Activated B cell treated with CpG ODN at 0.5 μM for 24 hours (primary cell): Measurements from ENCODE around the gene REV3L. TPM values are rescaled to one million over a fixed set of nuclear protein-coding genes. Genes with fewer than 3 reads are reported as not detected.

Source experiments
- ATAC-seq: fragments of 200-7000 bp; cut with Tn5 transposase; one replicate; pipeline ENCODE4 v1.10.0; 2021; ENCODE audit warnings: low read depth, mild to moderate bottlenecking, moderate library complexity
- CTCF ChIA-PET: fragments of 350-600 bp; sonication (Branson Sonifier 250); formaldehyde crosslinking; loops from one replicate; lab custom pipeline; 2021; ENCODE audit warnings: antibody characterized with exemption; lab: Charles Lee
- POLR2A ChIA-PET: fragments of 350-600 bp; sonication (Branson Sonifier 250); formaldehyde crosslinking; loops from one replicate; lab custom pipeline; 2021; ENCODE audit warnings: antibody characterized with exemption; lab: Charles Lee
- DNase-seq: peaks from one replicate; pipeline ENCODE4 v3.0.0; 2022
- H3K27ac Mint-ChIP-seq: one replicate; pipeline ENCODE4 v1.8.0; 2020; ENCODE audit warnings: mixed read lengths
- H3K27me3 Mint-ChIP-seq: one replicate; pipeline ENCODE4 v1.8.0; 2021; ENCODE audit warnings: mixed read lengths
- H3K36me3 Mint-ChIP-seq: one replicate; pipeline ENCODE4 v1.8.0; 2021; ENCODE audit warnings: low read depth, mixed read lengths
- H3K4me1 Mint-ChIP-seq: one replicate; pipeline ENCODE4 v1.8.0; 2021; ENCODE audit warnings: mixed read lengths
- H3K4me3 Mint-ChIP-seq: one replicate; pipeline ENCODE4 v1.8.0; 2020; ENCODE audit warnings: mild to moderate bottlenecking, mixed read lengths
- H3K9me3 Mint-ChIP-seq: one replicate; pipeline ENCODE4 v1.8.0; 2020; ENCODE audit warnings: mixed read lengths
- CTCF ChIP-seq: fragments of 200-600 bp; IDR thresholded peaks from one replicate; pipeline ENCODE4 v1.8.0; 2022; ENCODE audit warnings: antibody characterized with exemption, mild to moderate bottlenecking
- intact Hi-C: fragments of 100-400 bp; cut with micrococcal nuclease; formaldehyde crosslinking; loops from one replicate; pipeline ENCODE4 v1.15.1; 2024
- total RNA-seq: library from RNA; stranded (reverse); gene quantifications from 2 replicates; pipeline ENCODE4 v1.2.3, GENCODE V29; 2022

Gene REV3L
- total RNA-seq, 1 donor from 2014 or later: 20.0 TPM

DNA sequence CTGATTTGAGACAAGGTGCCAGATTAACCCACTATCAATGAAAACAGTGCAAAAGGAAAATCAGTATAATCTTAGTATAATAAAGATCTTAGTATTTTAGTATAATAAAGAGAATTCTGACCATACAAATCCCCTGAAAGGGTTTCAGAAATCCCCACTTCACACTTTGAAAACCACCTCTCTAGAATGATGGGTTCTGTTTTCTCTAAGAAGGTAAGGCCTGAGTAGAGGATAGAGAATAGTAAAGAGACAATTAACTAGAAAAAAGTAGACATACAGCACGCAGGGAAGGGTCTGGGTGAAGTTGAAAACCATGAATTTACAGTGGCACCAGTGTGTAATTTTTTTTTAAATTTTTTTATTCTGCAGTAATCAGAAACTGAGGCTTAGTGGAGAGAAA is 73.6 kb downstream of the REV3L start:
- ChIA-PET CTCF (interaction anchor here (4.5 kb wide), 1 partner anchor 69 kb away, joined by 17 read pairs; no protein-coding TSS in a partner anchor), POLR2A (interaction anchor here (0.7 to 1.3 kb wide), 3 partner anchors 20 to 428 kb away, joined by 4 to 6 read pairs (median 4); partner anchors contain the start of gene RPF2)
- no peak overlapping the region for H3K4me3 Mint-ChIP-seq
- H3K4me1 Mint-ChIP-seq: peaks cover 47% of the 10 kb centered on the region
- H3K27me3 Mint-ChIP-seq: no peaks in the 10 kb centered on the region
- H3K36me3 Mint-ChIP-seq: peaks cover 21% of the 10 kb centered on the region
- intact Hi-C loops: loop anchor here (5.0 to 10.0 kb wide), 2 partner anchors 33 to 1955 kb away; partner anchors contain the start of gene MICAL1
- peaks cover under 1% of the 10 kb centered on the region for H3K9me3 Mint-ChIP-seq
- H3K27ac Mint-ChIP-seq: no peak overlapping the region
- DNase-seq (no peak), ATAC-seq (no peak)
- no peak for TF ChIP-seq CTCF

DNA sequence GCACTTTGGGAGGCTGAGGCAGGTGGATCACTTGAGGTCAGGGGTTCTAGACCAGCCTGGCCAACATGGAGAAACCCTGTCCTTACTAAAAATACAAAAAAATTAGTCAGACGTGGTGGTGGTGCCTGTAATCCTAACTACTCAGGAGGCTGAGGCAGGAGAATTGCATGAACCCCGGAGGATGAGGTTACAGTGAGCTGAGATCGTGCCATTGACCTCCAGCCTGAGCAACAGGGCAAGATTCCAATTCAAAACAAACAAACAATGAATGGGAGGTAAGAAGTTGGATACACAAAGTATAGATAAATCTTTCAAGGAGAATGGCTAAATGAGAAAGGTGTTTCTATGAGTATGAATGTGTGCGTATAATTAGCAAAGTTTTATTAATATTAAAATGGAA is 75.3 kb downstream of the REV3L start:
- intact Hi-C loops: loop anchor here (2.0 to 10.0 kb wide), 4 partner anchors 19 to 1953 kb away; partner anchors contain the start of gene MICAL1
- no peaks in the 10 kb centered on the region for H3K27me3 Mint-ChIP-seq
- no peak overlapping the region for H3K4me3 Mint-ChIP-seq
- ATAC-seq (no peak), DNase-seq (no peak)
- peaks cover 47% of the 10 kb centered on the region for H3K4me1 Mint-ChIP-seq
- ChIA-PET CTCF (interaction anchor here (4.5 kb wide), 1 partner anchor 70 kb away, joined by 17 read pairs; no protein-coding TSS in a partner anchor), POLR2A (no interaction called here)
- peaks cover 37% of the 10 kb centered on the region for H3K36me3 Mint-ChIP-seq
- H3K27ac Mint-ChIP-seq: no peak overlapping the region
- no peak for TF ChIP-seq CTCF
- peaks cover 3% of the 10 kb centered on the region for H3K9me3 Mint-ChIP-seq

DNA sequence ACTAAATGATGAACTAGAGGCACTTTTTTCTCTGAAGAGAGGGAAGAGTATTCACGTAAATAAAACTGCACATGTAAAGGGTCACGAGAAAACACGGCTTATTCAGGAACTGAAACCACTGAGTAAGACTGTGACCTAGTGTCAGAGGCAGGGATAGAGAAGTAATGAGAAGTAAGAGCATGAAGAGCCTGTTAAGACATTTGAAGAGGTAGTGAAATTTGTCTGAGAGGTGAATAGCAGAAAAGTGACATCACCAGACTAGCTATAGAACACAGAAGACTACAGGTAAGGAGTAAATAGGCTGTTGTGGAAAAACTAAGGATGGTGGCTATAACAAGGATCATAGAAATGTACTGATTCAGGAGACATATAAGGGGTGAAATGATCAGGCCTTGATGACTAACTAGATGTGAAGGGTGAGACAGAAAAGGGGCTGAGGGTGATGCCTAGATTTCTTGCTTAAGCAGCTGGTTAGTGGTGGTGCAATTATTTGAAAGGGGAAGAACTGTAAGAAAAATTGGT is 76.8 kb downstream of the REV3L start:
- ATAC-seq (peak; percentile 96), DNase-seq (no peak)
- intact Hi-C loops: loop anchor here (1.0 to 10.0 kb wide), 7 partner anchors 17 to 1951 kb away; partner anchors contain the start of genes MICAL1 and REV3L
- peaks cover 36% of the 10 kb centered on the region for H3K4me1 Mint-ChIP-seq
- H3K27ac Mint-ChIP-seq: peak overlapping the region; percentile 90
- ChIA-PET POLR2A (interaction anchor here (0.7 to 2.0 kb wide), 3 partner anchors 21 to 77 kb away, joined by 3 to 14 read pairs (median 4); partner anchors contain the start of gene REV3L), CTCF (interaction anchor here (1.6 to 4.5 kb wide), 2 partner anchors 72 to 147 kb away, joined by 3 to 17 read pairs; a partner anchor contains a TSS)
- TF ChIP-seq CTCF: no peak
- no peaks in the 10 kb centered on the region for H3K27me3 Mint-ChIP-seq
- peaks cover 3% of the 10 kb centered on the region for H3K9me3 Mint-ChIP-seq
- peak overlapping the region; percentile 47 for H3K4me3 Mint-ChIP-seq
- H3K36me3 Mint-ChIP-seq: peaks cover 38% of the 10 kb centered on the region

- CTCF ChIA-PET: no interaction called here
- no peak overlapping the region for H3K27ac Mint-ChIP-seq
Measured at GRCh38 chr6:111403388-111403787, 79.6 kb downstream of the REV3L start.

More at GRCh38 chr6:111403388-111403787, 79.6 kb downstream of the REV3L start:
- POLR2A ChIA-PET: no interaction called here
- H3K36me3 Mint-ChIP-seq: peaks cover 53% of the 10 kb centered on the region
- no peak overlapping the region for H3K4me3 Mint-ChIP-seq
- peaks cover 28% of the 10 kb centered on the region for H3K4me1 Mint-ChIP-seq
- ATAC-seq (no peak), DNase-seq (no peak)
- no peaks in the 10 kb centered on the region for H3K27me3 Mint-ChIP-seq
- H3K9me3 Mint-ChIP-seq: peaks cover 3% of the 10 kb centered on the region
- TF ChIP-seq CTCF: no peak
- intact Hi-C loops: loop anchor here (10.0 kb wide), 1 partner anchor 1949 kb away; the partner anchor contains the start of gene MICAL1
